GM23338 (cell line): ENCODE results near the gene NTM. TPM values are rescaled to one million over a fixed set of nuclear protein-coding genes. Genes with fewer than 3 reads are reported as not detected.

Source experiments
- ATAC-seq: fragments of 200-7000 bp; cut with Tn5 transposase; 3 replicates; pipeline ENCODE4 v1.9.1; 2020
- DNase-seq: peaks from one replicate; pipeline ENCODE4 v3.0.0-alpha.2; 2015; ENCODE audit warnings: low spot score
- H2AFZ ChIP-seq: fragments of 200-600 bp; sonication (generic); 2 replicates; pipeline ENCODE4 v1.8.0; 2016; ENCODE audit warnings: antibody characterized with exemption, mild to moderate bottlenecking, moderate library complexity
- H3F3A ChIP-seq: fragments of 200-600 bp; sonication (generic); replicated peaks from 2 replicates; pipeline ENCODE4 v1.8.0; 2017; ENCODE audit warnings: antibody characterized with exemption, mixed run types, low read depth
- H3K27ac ChIP-seq: fragments of 200-600 bp; sonication (generic); 2 replicates; pipeline ENCODE4 v1.6.1; 2016; ENCODE audit warnings: low read depth
- H3K27me3 ChIP-seq: fragments of 200-600 bp; sonication (generic); 2 replicates; pipeline ENCODE4 v1.8.0; 2016; ENCODE audit warnings: mild to moderate bottlenecking, mixed run types, moderate library complexity; ENCODE audit not compliant: insufficient read depth
- H3K36me3 ChIP-seq: fragments of 200-600 bp; sonication (generic); 2 replicates; pipeline ENCODE4 v1.8.0; 2016; ENCODE audit warnings: mild to moderate bottlenecking; ENCODE audit not compliant: insufficient read depth
- H3K4me1 ChIP-seq: fragments of 200-600 bp; sonication (generic); 2 replicates; pipeline ENCODE4 v1.8.0; 2016; ENCODE audit warnings: mild to moderate bottlenecking, moderate library complexity; ENCODE audit not compliant: insufficient read depth
- H3K4me2 ChIP-seq: fragments of 200-600 bp; sonication (generic); 2 replicates; pipeline ENCODE4 v1.7.1; 2017; ENCODE audit warnings: mixed run types
- H3K4me3 ChIP-seq: fragments of 200-600 bp; sonication (generic); 2 replicates; pipeline ENCODE4 v1.6.1; 2016; ENCODE audit warnings: mixed run types
- H3K79me2 ChIP-seq: fragments of 200-600 bp; sonication (generic); replicated peaks from 2 replicates; pipeline ENCODE4 v1.8.0; 2017; ENCODE audit warnings: mild to moderate bottlenecking; ENCODE audit not compliant: insufficient read depth
- H3K9me2 ChIP-seq: fragments of 200-600 bp; sonication (generic); 2 replicates; pipeline ENCODE4 v1.8.0; 2017; ENCODE audit not compliant: insufficient read depth
- H4K20me1 ChIP-seq: fragments of 200-600 bp; sonication (generic); replicated peaks from 2 replicates; pipeline ENCODE4 v1.8.0; 2017; ENCODE audit warnings: mild to moderate bottlenecking; ENCODE audit not compliant: insufficient read depth
- H3K27ac Mint-ChIP-seq: 2 replicates; pipeline ENCODE4 v1.8.0; 2020; ENCODE audit warnings: inconsistent platforms, mild to moderate bottlenecking, moderate library complexity, mixed read lengths
- H3K27me3 Mint-ChIP-seq: 3 replicates; pipeline ENCODE4 v1.8.0; 2022; ENCODE audit warnings: low read depth, mild to moderate bottlenecking, moderate library complexity, mixed read lengths, inconsistent platforms; ENCODE audit not compliant: insufficient read depth, poor library complexity
- H3K36me3 Mint-ChIP-seq: 3 replicates; pipeline ENCODE4 v1.8.0; 2021; ENCODE audit warnings: low read depth, mild to moderate bottlenecking, inconsistent platforms, moderate library complexity, mixed read lengths
- H3K4me1 Mint-ChIP-seq: 3 replicates; pipeline ENCODE4 v1.8.0; 2020; ENCODE audit warnings: mild to moderate bottlenecking, inconsistent platforms, mixed read lengths
- H3K4me3 Mint-ChIP-seq: 3 replicates; pipeline ENCODE4 v1.8.0; 2021; ENCODE audit warnings: moderate library complexity, mild to moderate bottlenecking, inconsistent platforms, mixed read lengths
- H3K9me3 Mint-ChIP-seq: 3 replicates; pipeline ENCODE4 v1.8.0; 2020; ENCODE audit warnings: moderate library complexity, mild to moderate bottlenecking, inconsistent platforms, mixed read lengths
- CREB1 ChIP-seq: fragments of 250-450 bp; sonication (Bioruptor Pico); IDR thresholded peaks from 2 replicates; pipeline ENCODE4 v1.5.0; 2020; ENCODE audit warnings: low read depth, mild to moderate bottlenecking, moderate library complexity
- EZH2phosphoT487 ChIP-seq: fragments of 200-600 bp; sonication (generic); IDR thresholded peaks from one replicate; pipeline ENCODE4 v1.8.1; 2018; ENCODE audit warnings: antibody characterized with exemption; ENCODE audit not compliant: unreplicated experiment
- POLR2AphosphoS5 ChIP-seq: IDR thresholded peaks from 2 replicates; pipeline ENCODE4 v1.6.1; 2016; ENCODE audit warnings: antibody characterized with exemption, low read depth
- REST ChIP-seq: IDR thresholded peaks from one replicate; pipeline ENCODE4 v1.6.1; 2018; ENCODE audit warnings: antibody characterized with exemption; ENCODE audit not compliant: unreplicated experiment
- STAT1 ChIP-seq: IDR thresholded peaks from one replicate; pipeline ENCODE4 v1.6.1; 2016; ENCODE audit warnings: antibody characterized with exemption; ENCODE audit not compliant: unreplicated experiment
- ZNF114 ChIP-seq: fragments of 250-450 bp; sonication (Bioruptor Pico); IDR thresholded peaks from 2 replicates; pipeline ENCODE4 v1.5.0; 2020; ENCODE audit warnings: mild to moderate bottlenecking, moderate library complexity
- ZNF462 ChIP-seq: fragments of 250-450 bp; sonication (Bioruptor Pico); IDR thresholded peaks from 2 replicates; pipeline ENCODE4 v1.5.0; 2020; ENCODE audit warnings: mild to moderate bottlenecking, moderate library complexity
- polyA plus RNA-seq: library from polyadenylated mRNA; unstranded; fragments of >200 nt; fragmentation: Nextera tagmentation; extraction: Ambion mirVana; gene quantifications from 2 replicates; pipeline ENCODE4 v1.2.1, GENCODE V29; 2016
- total RNA-seq: library from RNA; depleted of rRNA; stranded (reverse); fragments of >200 nt; shearing (Covaris generic); gene quantifications from 2 replicates; pipeline ENCODE4 v1.2.3, GENCODE V29; 2014

Gene NTM
- total and polyA plus RNA-seq, 2 experiments from 2014 or later: 10.6 to 14.6 TPM

- TF ChIP-seq ZNF462 (CRISPR knock-in tag): no peak
- TF ChIP-seq STAT1: no peak
- no peak for TF ChIP-seq EZH2phosphoT487
- no peak for TF ChIP-seq POLR2AphosphoS5
- no peak for TF ChIP-seq CREB1 (CRISPR knock-in tag)
These were observed 3.3 kb downstream of the NTM start (continued) for GRCh38 chr11:131373756-131374155.

- Mint-ChIP-seq H3K36me3 (no peaks in the 10 kb centered on the region), H3K27ac (no peak overlapping the region), H3K4me3 (no peak overlapping the region), H3K9me3 (no peaks in the 10 kb centered on the region), H3K27me3 (peaks cover 6% of the 10 kb centered on the region), H3K4me1 (peaks cover 26% of the 10 kb centered on the region)
- Histone ChIP-seq H2AFZ (no peak overlapping the region), H3K27ac (no peak overlapping the region), H4K20me1 (no peaks in the 10 kb centered on the region), H3K79me2 (no peaks in the 10 kb centered on the region), H3K4me2 (0 out of 2 replicates have a peak overlapping the region, but pooled peaks have one; percentile 6), H3K4me1 (peaks cover 53% of the 10 kb centered on the region), H3K36me3 (no peaks in the 10 kb centered on the region), H3K4me3 (no peak overlapping the region), H3K27me3 (no peaks in the 10 kb centered on the region), H3K9me2 (no peaks in the 10 kb centered on the region), H3F3A (no peaks in the 10 kb centered on the region; the same call in 1 of the 2 replicates)
- DNase-seq (no peak), ATAC-seq (peak; percentile 18)
- TF ChIP-seq ZNF114: no peak
- no peak for TF ChIP-seq CREB1 (CRISPR knock-in tag)
- no peak for TF ChIP-seq EZH2phosphoT487
- no peak for TF ChIP-seq REST
These were observed 5.0 kb downstream of the NTM start for GRCh38 chr11:131375421-131375820.
